ES-I3 (cell line): ENCODE measurements around the gene OR4K15.
"Not testable (repeated sequence)": the region's sequence is repeated elsewhere in the genome, so short reads cannot be mapped to it uniquely, and the experiment has no call there.

Source experiments
- H3K36me3 ChIP-seq: 2 replicates; pipeline ENCODE4 v1.6.1; 2013; ENCODE audit warnings: mild to moderate bottlenecking, low read length, control low read depth, moderate library complexity; ENCODE audit not compliant: insufficient read depth
- H3K4me1 ChIP-seq: 2 replicates; pipeline ENCODE4 v1.6.1; 2013; ENCODE audit warnings: mild to moderate bottlenecking, control low read depth, low read length; ENCODE audit not compliant: insufficient read depth
- H3K9ac ChIP-seq: 2 replicates; pipeline ENCODE4 v1.6.1; 2013; ENCODE audit warnings: low read depth, mild to moderate bottlenecking, low read length, moderate library complexity
- H3K9me3 ChIP-seq: 2 replicates; pipeline ENCODE4 v1.6.1; 2013; ENCODE audit warnings: mild to moderate bottlenecking, low read length, moderate library complexity; ENCODE audit not compliant: control insufficient read depth, insufficient read depth

Gene OR4K15

GRCh38 chr14:19975291-19975690 lies at the start of gene OR4K15:
TSS of gene OR4K15 (plus strand) at chr14:19975591. CDS start at chr14:19975591, 0 bp downstream.
- no peaks in the 10 kb centered on the region for H3K36me3 ChIP-seq
- H3K9me3 ChIP-seq = no peaks in the 10 kb centered on the region
- H3K9ac ChIP-seq = no peak within 1 kb of the TSS
- no peaks in the 10 kb centered on the region for H3K4me1 ChIP-seq

- no peaks in the 10 kb centered on the region for H3K36me3 ChIP-seq
- H3K4me1 ChIP-seq = no peaks in the 10 kb centered on the region
- no peak within 1 kb of the TSS for H3K9ac ChIP-seq
- no peaks in the 10 kb centered on the region for H3K9me3 ChIP-seq
These were observed 44.8 kb upstream of the OR4K15 start, which contains the start of gene OR4K1 for GRCh38 chr14:19930617-19931016. TSS of gene OR4K1 (plus strand) at chr14:19930917. CDS start at chr14:19935667, 4,750 bp downstream.

GRCh38 chr14:19941668-19942067 lies 33.7 kb upstream of the OR4K15 start:
- Histone ChIP-seq H3K36me3 (no peaks in the 10 kb centered on the region), H3K9me3 (no peaks in the 10 kb centered on the region), H3K9ac (no peak overlapping the region), H3K4me1 (no peaks in the 10 kb centered on the region)

- Histone ChIP-seq H3K36me3 (no peaks in the 10 kb centered on the region), H3K4me1 (no peaks in the 10 kb centered on the region), H3K9me3 (no peaks in the 10 kb centered on the region), H3K9ac (no peak overlapping the region)
These were observed 27.8 kb upstream of the OR4K15 start for GRCh38 chr14:19947413-19948090.

- H3K4me1 ChIP-seq = no peaks in the 10 kb centered on the region
- H3K9ac ChIP-seq = no peak overlapping the region
- H3K9me3 ChIP-seq = no peaks in the 10 kb centered on the region; the same call in 1 of the 2 replicates
- no peaks in the 10 kb centered on the region for H3K36me3 ChIP-seq
These were observed 26.2 kb upstream of the OR4K15 start for GRCh38 chr14:19949218-19949617.

GRCh38 chr14:19969735-19970134 lies 5.7 kb upstream of the OR4K15 start:
- H3K9me3 ChIP-seq, H3K36me3 ChIP-seq, H3K4me1 ChIP-seq, H3K9ac ChIP-seq: not testable (repeated sequence)

- Histone ChIP-seq H3K9ac (no peak overlapping the region), H3K4me1 (no peaks in the 10 kb centered on the region), H3K36me3 (no peaks in the 10 kb centered on the region), H3K9me3 (no peaks in the 10 kb centered on the region)
These were observed 547 bp upstream of the OR4K15 start for GRCh38 chr14:19974844-19975243.

- no peak overlapping the region for H3K9ac ChIP-seq
- no peaks in the 10 kb centered on the region for H3K4me1 ChIP-seq
- no peaks in the 10 kb centered on the region for H3K36me3 ChIP-seq
- no peaks in the 10 kb centered on the region for H3K9me3 ChIP-seq
These were observed 18.0 kb downstream of the OR4K15 start for GRCh38 chr14:19993438-19993837.

- Histone ChIP-seq H3K9ac (no peak within 1 kb of the TSS), H3K4me1 (no peaks in the 10 kb centered on the region), H3K36me3 (no peaks in the 10 kb centered on the region), H3K9me3 (no peaks in the 10 kb centered on the region)
These were observed 26.5 kb downstream of the OR4K15 start, which contains the start of gene OR4Q2 for GRCh38 chr14:20001863-20002262. TSS of gene OR4Q2 (plus strand) at chr14:20002163.

- H3K4me1 ChIP-seq = no peaks in the 10 kb centered on the region
- H3K9ac ChIP-seq = no peak overlapping the region
- no peaks in the 10 kb centered on the region for H3K36me3 ChIP-seq
- H3K9me3 ChIP-seq = no peaks in the 10 kb centered on the region
These were observed 26.9 kb downstream of the OR4K15 start for GRCh38 chr14:20002319-20002718.

- Histone ChIP-seq H3K36me3 (no peaks in the 10 kb centered on the region), H3K9me3 (no peaks in the 10 kb centered on the region), H3K9ac (no peak overlapping the region), H3K4me1 (no peaks in the 10 kb centered on the region)
These were observed 32.8 kb downstream of the OR4K15 start for GRCh38 chr14:20008156-20008555.

- Histone ChIP-seq H3K9me3 (no peaks in the 10 kb centered on the region), H3K9ac (no peak within 1 kb of the TSS), H3K36me3 (no peaks in the 10 kb centered on the region), H3K4me1 (no peaks in the 10 kb centered on the region)
These were observed 44.0 kb downstream of the OR4K15 start, which contains the start of gene OR4K14 for GRCh38 chr14:20019257-20019865. TSS of gene OR4K14 (minus strand) at chr14:20019307. CDS start at chr14:20015193, 4,114 bp downstream.
